HepG2 (cell line): ENCODE data around the gene PRPF4. TPM values are rescaled to one million over a fixed set of nuclear protein-coding genes. Genes with fewer than 3 reads are reported as not detected.
A peak's percentile ranks its signal among the peaks of the same experiment; 100 is the strongest.

Experiments
- NCOA2 ChIP-seq: sonication (generic); formaldehyde crosslinking; IDR thresholded peaks from 2 replicates; pipeline ENCODE4 v1.8.0; 2022; ENCODE audit warnings: inconsistent platforms
- PHF21A ChIP-seq: sonication (generic); formaldehyde crosslinking; IDR thresholded peaks from 2 replicates; pipeline ENCODE4 v1.5.0; 2020; ENCODE audit warnings: mild to moderate bottlenecking, missing genetic modification reagents
- RFX3 ChIP-seq: IDR thresholded peaks from 2 replicates; pipeline ENCODE4 v1.6.1; 2016; ENCODE audit warnings: missing biosample characterization, missing genetic modification reagents
- SIN3A ChIP-seq: IDR thresholded peaks from 2 replicates; pipeline ENCODE4 v1.6.1; 2011; ENCODE audit warnings: low read depth, mild to moderate bottlenecking, control low read depth, low read length, borderline replicate concordance
- STAT5B ChIP-seq: sonication (generic); formaldehyde crosslinking; IDR thresholded peaks from 2 replicates; pipeline ENCODE4 v1.4.0; 2020; ENCODE audit warnings: missing genetic modification reagents
- SUZ12 ChIP-seq: fragments of 150-350 bp; IDR thresholded peaks from 2 replicates; pipeline ENCODE4 v1.6.1; 2014; ENCODE audit warnings: low read depth, low read length
- TAF15 ChIP-seq: fragments of 200-400 bp; formaldehyde crosslinking; IDR thresholded peaks from one replicate; pipeline ENCODE4 v1.6.1; 2018; ENCODE audit warnings: mild to moderate bottlenecking, low read depth, low read length; ENCODE audit not compliant: poor library complexity, severe bottlenecking
- TBL1XR1 ChIP-seq: fragments of 150-350 bp; IDR thresholded peaks from 2 replicates; pipeline ENCODE4 v1.6.1; 2014; ENCODE audit warnings: borderline replicate concordance, low read length; ENCODE audit not compliant: partially characterized antibody
- ZNF10 ChIP-seq: sonication (generic); formaldehyde crosslinking; IDR thresholded peaks from 2 replicates; pipeline ENCODE4 v1.4.0; 2020; ENCODE audit warnings: mild to moderate bottlenecking, low read depth, missing genetic modification reagents, borderline replicate concordance
- ZNF546 ChIP-seq: sonication (generic); formaldehyde crosslinking; conservative IDR thresholded peaks from 2 replicates; pipeline ENCODE4 v1.8.1; 2023; ENCODE audit warnings: mild to moderate bottlenecking, missing genetic modification reagents
- ZNF629 ChIP-seq: sonication (generic); formaldehyde crosslinking; conservative IDR thresholded peaks from 2 replicates; pipeline ENCODE4 v1.5.0; 2020; ENCODE audit warnings: missing genetic modification reagents
- polyA plus RNA-seq, 8 experiments: library from polyadenylated mRNA; depleted of rRNA in 3 of 8; stranded (reverse) in 7 of 8; unstranded in 1 of 8; fragments of >200 nt; fragmentation: Illumina TruSeq in 4 of 8; extraction: Trizol in 4 of 8; gene quantifications; 2 replicates each; pipeline versions ENCODE4 v1.2.1 to v1.2.3, GENCODE V29; 2011 to 2016; ENCODE audit warnings: low read depth in 4 of 8, missing spikeins in 1 of 8, mixed read lengths in 1 of 8; ENCODE audit not compliant: insufficient read depth in 1 of 8
- total RNA-seq, 5 experiments: library from RNA; depleted of rRNA; stranded (reverse); fragments of >200 nt; fragmentation: Illumina TruSeq; extraction: Trizol; gene quantifications; 2 replicates each; pipeline ENCODE4 v1.2.3, GENCODE V29; 2016; ENCODE audit warnings: low read depth in 1 of 5
- TF ChIP-seq, protein P1 (sequence below): sonication (generic); formaldehyde crosslinking; IDR thresholded peaks from 2 replicates; pipeline ENCODE4 v1.5.0; 2020; ENCODE audit warnings: missing genetic modification reagents
- TF ChIP-seq, protein P2 (sequence below), 2 experiments: fragments of 450-650 bp in 1 of 2; sonication (generic) in 1 of 2; formaldehyde crosslinking in 1 of 2; IDR thresholded peaks; 2 replicates each; pipeline versions ENCODE4 v1.6.1 to v1.8.0; 2016 to 2022; ENCODE audit warnings: antibody characterized with exemption in 1 of 2, mild to moderate bottlenecking in 1 of 2, missing genetic modification reagents in 1 of 2

The PRPF4 gene
- total and polyA plus RNA-seq, 2 of the 13 experiments (the other 11 are each of a cell fraction or from before 2014, with no cell fraction given): 10.3 to 49.0 TPM

DNA sequence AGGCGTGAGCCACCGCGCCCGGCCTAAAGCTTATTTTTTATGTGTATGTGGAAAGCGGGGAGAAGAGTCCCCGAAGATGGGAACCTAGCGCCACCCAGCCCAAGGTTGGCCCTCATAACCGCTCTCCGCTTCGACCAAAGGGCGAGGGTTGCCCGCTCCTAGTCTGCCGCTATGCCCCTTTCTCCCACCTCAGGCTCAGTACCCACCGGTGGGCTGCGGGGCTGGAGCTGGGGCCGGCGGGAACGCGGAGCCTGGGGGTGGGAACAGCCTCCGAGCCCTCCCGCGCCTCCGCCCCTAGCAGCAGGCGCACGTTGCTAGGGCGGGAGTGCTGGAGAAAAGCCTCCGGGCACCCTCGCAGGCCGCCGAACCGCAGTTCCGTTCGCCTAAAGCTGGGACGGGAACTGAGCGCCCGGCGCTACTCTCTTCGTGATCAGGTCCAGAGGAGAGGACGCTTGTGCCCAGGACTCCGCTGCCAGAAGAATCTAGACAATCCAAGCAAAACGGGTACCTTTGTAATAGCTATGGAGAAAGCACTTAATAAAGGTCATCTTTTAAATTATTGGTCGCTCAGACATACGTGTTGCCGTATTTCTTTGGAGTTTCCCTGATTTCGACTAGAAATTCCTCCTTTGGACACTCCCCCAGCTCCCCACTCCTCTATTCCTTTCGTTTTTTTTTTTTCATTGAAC is 64.7 kb downstream of the PRPF4 start, which contains the start of gene WDR31 (continued):
- TF ChIP-seq, protein P1, sequence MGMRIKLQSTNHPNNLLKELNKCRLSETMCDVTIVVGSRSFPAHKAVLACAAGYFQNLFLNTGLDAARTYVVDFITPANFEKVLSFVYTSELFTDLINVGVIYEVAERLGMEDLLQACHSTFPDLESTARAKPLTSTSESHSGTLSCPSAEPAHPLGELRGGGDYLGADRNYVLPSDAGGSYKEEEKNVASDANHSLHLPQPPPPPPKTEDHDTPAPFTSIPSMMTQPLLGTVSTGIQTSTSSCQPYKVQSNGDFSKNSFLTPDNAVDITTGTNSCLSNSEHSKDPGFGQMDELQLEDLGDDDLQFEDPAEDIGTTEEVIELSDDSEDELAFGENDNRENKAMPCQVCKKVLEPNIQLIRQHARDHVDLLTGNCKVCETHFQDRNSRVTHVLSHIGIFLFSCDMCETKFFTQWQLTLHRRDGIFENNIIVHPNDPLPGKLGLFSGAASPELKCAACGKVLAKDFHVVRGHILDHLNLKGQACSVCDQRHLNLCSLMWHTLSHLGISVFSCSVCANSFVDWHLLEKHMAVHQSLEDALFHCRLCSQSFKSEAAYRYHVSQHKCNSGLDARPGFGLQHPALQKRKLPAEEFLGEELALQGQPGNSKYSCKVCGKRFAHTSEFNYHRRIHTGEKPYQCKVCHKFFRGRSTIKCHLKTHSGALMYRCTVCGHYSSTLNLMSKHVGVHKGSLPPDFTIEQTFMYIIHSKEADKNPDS (CRISPR knock-in tag): 0 out of 2 replicates have a peak, but pooled peaks have one; percentile 33
- TF ChIP-seq ZNF629 (CRISPR knock-in tag): no peak; the same call in none of the 2 replicates
- no peak for TF ChIP-seq SUZ12
- no peak for TF ChIP-seq ZNF10 (CRISPR knock-in tag)
- TF ChIP-seq TAF15: peak; percentile 39
- TF ChIP-seq PHF21A (CRISPR knock-in tag): peak; percentile 88
- TF ChIP-seq STAT5B (CRISPR knock-in tag): no peak
- TF ChIP-seq SIN3A: peak; percentile 91
- no peak for TF ChIP-seq ZNF546 (CRISPR knock-in tag)
- TF ChIP-seq NCOA2 (CRISPR knock-in tag): peak; percentile 48; the same call in 1 of the 2 replicates
- TF ChIP-seq TBL1XR1: no peak
- peak; percentile 95 for TF ChIP-seq RFX3 (CRISPR knock-in tag)
- TF ChIP-seq, protein P2, sequence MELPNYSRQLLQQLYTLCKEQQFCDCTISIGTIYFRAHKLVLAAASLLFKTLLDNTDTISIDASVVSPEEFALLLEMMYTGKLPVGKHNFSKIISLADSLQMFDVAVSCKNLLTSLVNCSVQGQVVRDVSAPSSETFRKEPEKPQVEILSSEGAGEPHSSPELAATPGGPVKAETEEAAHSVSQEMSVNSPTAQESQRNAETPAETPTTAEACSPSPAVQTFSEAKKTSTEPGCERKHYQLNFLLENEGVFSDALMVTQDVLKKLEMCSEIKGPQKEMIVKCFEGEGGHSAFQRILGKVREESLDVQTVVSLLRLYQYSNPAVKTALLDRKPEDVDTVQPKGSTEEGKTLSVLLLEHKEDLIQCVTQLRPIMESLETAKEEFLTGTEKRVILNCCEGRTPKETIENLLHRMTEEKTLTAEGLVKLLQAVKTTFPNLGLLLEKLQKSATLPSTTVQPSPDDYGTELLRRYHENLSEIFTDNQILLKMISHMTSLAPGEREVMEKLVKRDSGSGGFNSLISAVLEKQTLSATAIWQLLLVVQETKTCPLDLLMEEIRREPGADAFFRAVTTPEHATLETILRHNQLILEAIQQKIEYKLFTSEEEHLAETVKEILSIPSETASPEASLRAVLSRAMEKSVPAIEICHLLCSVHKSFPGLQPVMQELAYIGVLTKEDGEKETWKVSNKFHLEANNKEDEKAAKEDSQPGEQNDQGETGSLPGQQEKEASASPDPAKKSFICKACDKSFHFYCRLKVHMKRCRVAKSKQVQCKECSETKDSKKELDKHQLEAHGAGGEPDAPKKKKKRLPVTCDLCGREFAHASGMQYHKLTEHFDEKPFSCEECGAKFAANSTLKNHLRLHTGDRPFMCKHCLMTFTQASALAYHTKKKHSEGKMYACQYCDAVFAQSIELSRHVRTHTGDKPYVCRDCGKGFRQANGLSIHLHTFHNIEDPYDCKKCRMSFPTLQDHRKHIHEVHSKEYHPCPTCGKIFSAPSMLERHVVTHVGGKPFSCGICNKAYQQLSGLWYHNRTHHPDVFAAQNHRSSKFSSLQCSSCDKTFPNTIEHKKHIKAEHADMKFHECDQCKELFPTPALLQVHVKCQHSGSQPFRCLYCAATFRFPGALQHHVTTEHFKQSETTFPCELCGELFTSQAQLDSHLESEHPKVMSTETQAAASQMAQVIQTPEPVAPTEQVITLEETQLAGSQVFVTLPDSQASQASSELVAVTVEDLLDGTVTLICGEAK (IDR thresholded peaks at IDR 0.05): peak; percentile 30; the same call in 1 of the 2 replicates
- TF ChIP-seq, protein P2 (CRISPR knock-in tag; IDR thresholded peaks at IDR 0.05): peak; percentile 67
